HUES48 (cell line): ENCODE measurements around the gene IGFBP2.

Experiments
- H3K27ac ChIP-seq: one replicate; pipeline ENCODE4 v1.7.0; 2013; ENCODE audit warnings: low read depth, low read length, inconsistent platforms
- H3K27me3 ChIP-seq: 2 replicates; pipeline ENCODE4 v1.6.1; 2013; ENCODE audit warnings: mild to moderate bottlenecking, low read length; ENCODE audit not compliant: control insufficient read depth, insufficient read depth
- H3K36me3 ChIP-seq: 2 replicates; pipeline ENCODE4 v1.6.1; 2013; ENCODE audit warnings: low read length; ENCODE audit not compliant: control insufficient read depth, insufficient read depth
- H3K4me1 ChIP-seq: 2 replicates; pipeline ENCODE4 v1.6.1; 2013; ENCODE audit warnings: mild to moderate bottlenecking, low read length; ENCODE audit not compliant: control insufficient read depth, insufficient read depth
- H3K4me3 ChIP-seq: 2 replicates; pipeline ENCODE4 v1.5.1; 2013; ENCODE audit warnings: mild to moderate bottlenecking, low read depth, low read length
- H3K9ac ChIP-seq: 2 replicates; pipeline ENCODE4 v1.6.1; 2013; ENCODE audit warnings: mild to moderate bottlenecking, low read depth, low read length, moderate library complexity
- H3K9me3 ChIP-seq: 2 replicates; pipeline ENCODE4 v1.6.1; 2013; ENCODE audit warnings: low read length; ENCODE audit not compliant: control insufficient read depth, insufficient read depth

The IGFBP2 gene

GRCh38 chr2:216654528-216655052, 21.4 kb downstream of the IGFBP2 start:
- Histone ChIP-seq H3K9me3 (no peaks in the 10 kb centered on the region), H3K27me3 (no peaks in the 10 kb centered on the region), H3K36me3 (peaks cover 11% of the 10 kb centered on the region; the same call in 1 of the 2 replicates), H3K9ac (no peak overlapping the region), H3K27ac (no peak overlapping the region), H3K4me1 (peaks cover 9% of the 10 kb centered on the region; the same call in 1 of the 2 replicates), H3K4me3 (no peak overlapping the region)

- Histone ChIP-seq H3K36me3 (peaks cover 31% of the 10 kb centered on the region), H3K4me1 (no peaks in the 10 kb centered on the region), H3K27ac (no peak overlapping the region), H3K27me3 (no peaks in the 10 kb centered on the region), H3K9me3 (no peaks in the 10 kb centered on the region), H3K9ac (no peak overlapping the region), H3K4me3 (no peak overlapping the region)
These were observed 24.1 kb downstream of the IGFBP2 start for GRCh38 chr2:216657086-216657855.

- no peaks in the 10 kb centered on the region for H3K9me3 ChIP-seq
- no peak overlapping the region for H3K9ac ChIP-seq
- no peak overlapping the region for H3K27ac ChIP-seq
- H3K36me3 ChIP-seq, result peaks cover 35% of the 10 kb centered on the region
- H3K4me1 ChIP-seq, result no peaks in the 10 kb centered on the region
- no peaks in the 10 kb centered on the region for H3K27me3 ChIP-seq
- H3K4me3 ChIP-seq, result no peak overlapping the region
These were observed 24.8 kb downstream of the IGFBP2 start for GRCh38 chr2:216657980-216658379.

GRCh38 chr2:216658757-216659156, 25.5 kb downstream of the IGFBP2 start:
- Histone ChIP-seq H3K27me3 (no peaks in the 10 kb centered on the region), H3K9ac (no peak overlapping the region), H3K4me3 (no peak overlapping the region), H3K36me3 (peaks cover 41% of the 10 kb centered on the region), H3K4me1 (no peaks in the 10 kb centered on the region), H3K9me3 (no peaks in the 10 kb centered on the region), H3K27ac (no peak overlapping the region)

GRCh38 chr2:216659276-216659675, 26.1 kb downstream of the IGFBP2 start:
- no peak overlapping the region for H3K4me3 ChIP-seq
- no peak overlapping the region for H3K9ac ChIP-seq
- H3K27ac ChIP-seq, result no peak overlapping the region
- H3K27me3 ChIP-seq, result no peaks in the 10 kb centered on the region
- H3K36me3 ChIP-seq, result peaks cover 41% of the 10 kb centered on the region
- H3K4me1 ChIP-seq, result no peaks in the 10 kb centered on the region
- H3K9me3 ChIP-seq, result no peaks in the 10 kb centered on the region

- Histone ChIP-seq H3K4me1 (peaks cover 7% of the 10 kb centered on the region), H3K4me3 (no peak overlapping the region), H3K9me3 (no peaks in the 10 kb centered on the region), H3K36me3 (peaks cover 41% of the 10 kb centered on the region), H3K27me3 (no peaks in the 10 kb centered on the region), H3K9ac (no peak overlapping the region), H3K27ac (no peak overlapping the region)
These were observed 27.3 kb downstream of the IGFBP2 start for GRCh38 chr2:216660496-216660895.

GRCh38 chr2:216661051-216661450, 27.8 kb downstream of the IGFBP2 start:
- Histone ChIP-seq H3K27ac (no peak overlapping the region), H3K9ac (no peak overlapping the region), H3K4me1 (peaks cover 12% of the 10 kb centered on the region), H3K4me3 (no peak overlapping the region), H3K9me3 (no peaks in the 10 kb centered on the region), H3K27me3 (no peaks in the 10 kb centered on the region), H3K36me3 (peaks cover 41% of the 10 kb centered on the region)

GRCh38 chr2:216661639-216662375, 28.6 kb downstream of the IGFBP2 start:
- peaks cover 41% of the 10 kb centered on the region for H3K36me3 ChIP-seq
- H3K27ac ChIP-seq, result no peak overlapping the region
- H3K27me3 ChIP-seq, result no peaks in the 10 kb centered on the region
- H3K9ac ChIP-seq, result no peak overlapping the region
- no peak overlapping the region for H3K4me3 ChIP-seq
- H3K4me1 ChIP-seq, result peaks cover 17% of the 10 kb centered on the region
- H3K9me3 ChIP-seq, result no peaks in the 10 kb centered on the region

- H3K9me3 ChIP-seq, result no peaks in the 10 kb centered on the region
- H3K9ac ChIP-seq, result no peak overlapping the region
These were observed 29.9 kb downstream of the IGFBP2 start for GRCh38 chr2:216663106-216663505.

GRCh38 chr2:216663846-216664245, 30.6 kb downstream of the IGFBP2 start:
- H3K27me3 ChIP-seq, result no peaks in the 10 kb centered on the region

More at GRCh38 chr2:216663106-216663505, 29.9 kb downstream of the IGFBP2 start:
- Histone ChIP-seq H3K4me1 (peaks cover 17% of the 10 kb centered on the region), H3K36me3 (peaks cover 41% of the 10 kb centered on the region), H3K4me3 (no peak overlapping the region), H3K27ac (no peak overlapping the region), H3K27me3 (no peaks in the 10 kb centered on the region)

GRCh38 chr2:216664593-216665034, 31.4 kb downstream of the IGFBP2 start:
- H3K36me3 ChIP-seq, result peaks cover 33% of the 10 kb centered on the region
- H3K9ac ChIP-seq, result no peak overlapping the region
- H3K27me3 ChIP-seq, result no peaks in the 10 kb centered on the region
- no peaks in the 10 kb centered on the region for H3K9me3 ChIP-seq
- no peak overlapping the region for H3K4me3 ChIP-seq
- H3K27ac ChIP-seq, result peak overlapping the region; percentile 38
- peaks cover 17% of the 10 kb centered on the region for H3K4me1 ChIP-seq

More at GRCh38 chr2:216663846-216664245, 30.6 kb downstream of the IGFBP2 start:
- Histone ChIP-seq H3K9ac (no peak overlapping the region), H3K4me3 (no peak overlapping the region), H3K9me3 (no peaks in the 10 kb centered on the region), H3K27ac (no peak overlapping the region), H3K36me3 (peaks cover 39% of the 10 kb centered on the region), H3K4me1 (peaks cover 17% of the 10 kb centered on the region)
